ENCODE results near the gene MAP7D1. TPM values are rescaled to one million over a fixed set of nuclear protein-coding genes. Genes with fewer than 3 reads are reported as not detected.
A peak's percentile ranks its signal among the peaks of the same experiment; 100 is the strongest.

Gene MAP7D1
- total and polyA plus RNA-seq, 8 donors: 14.6 to 164 (median 41.3) TPM

DNA sequence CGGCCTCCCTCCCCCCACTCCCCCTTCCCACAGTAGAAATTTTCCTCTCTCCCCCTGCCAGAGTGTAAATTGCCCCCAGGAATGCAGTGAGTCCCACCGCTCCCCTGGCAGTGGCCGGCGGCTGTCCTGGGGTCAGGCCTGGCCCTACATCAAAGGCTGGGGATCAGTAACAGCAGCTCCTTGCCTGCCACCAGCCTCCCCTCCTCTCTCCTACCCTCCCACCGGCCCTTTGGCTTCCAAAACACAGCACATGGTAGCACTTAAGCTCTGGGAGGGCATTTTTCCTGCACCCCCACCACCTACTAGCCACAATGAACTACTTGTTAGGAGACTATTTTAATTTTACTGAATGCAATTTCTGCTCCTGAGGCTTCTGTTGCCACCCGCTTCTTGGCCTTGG, 21.9 kb upstream of the MAP7D1 start:
- TF ChIP-seq POLR2A (IDR thresholded peaks at IDR 0.05): no peak
- TF ChIP-seq, protein P1, sequence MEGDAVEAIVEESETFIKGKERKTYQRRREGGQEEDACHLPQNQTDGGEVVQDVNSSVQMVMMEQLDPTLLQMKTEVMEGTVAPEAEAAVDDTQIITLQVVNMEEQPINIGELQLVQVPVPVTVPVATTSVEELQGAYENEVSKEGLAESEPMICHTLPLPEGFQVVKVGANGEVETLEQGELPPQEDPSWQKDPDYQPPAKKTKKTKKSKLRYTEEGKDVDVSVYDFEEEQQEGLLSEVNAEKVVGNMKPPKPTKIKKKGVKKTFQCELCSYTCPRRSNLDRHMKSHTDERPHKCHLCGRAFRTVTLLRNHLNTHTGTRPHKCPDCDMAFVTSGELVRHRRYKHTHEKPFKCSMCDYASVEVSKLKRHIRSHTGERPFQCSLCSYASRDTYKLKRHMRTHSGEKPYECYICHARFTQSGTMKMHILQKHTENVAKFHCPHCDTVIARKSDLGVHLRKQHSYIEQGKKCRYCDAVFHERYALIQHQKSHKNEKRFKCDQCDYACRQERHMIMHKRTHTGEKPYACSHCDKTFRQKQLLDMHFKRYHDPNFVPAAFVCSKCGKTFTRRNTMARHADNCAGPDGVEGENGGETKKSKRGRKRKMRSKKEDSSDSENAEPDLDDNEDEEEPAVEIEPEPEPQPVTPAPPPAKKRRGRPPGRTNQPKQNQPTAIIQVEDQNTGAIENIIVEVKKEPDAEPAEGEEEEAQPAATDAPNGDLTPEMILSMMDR (IDR thresholded peaks at IDR 0.05): no peak
- no peak for TF ChIP-seq POLR2AphosphoS5 (IDR thresholded peaks at IDR 0.05)
- TF ChIP-seq EP300 (IDR thresholded peaks at IDR 0.05): no peak
- no peak for DNase-seq
- H3K27ac ChIP-seq: peak overlapping the region in 2 of 5 donors; percentile 63 to 80
- H3K4me1 ChIP-seq: peaks cover 9 to 51% (median 34%) of the 10 kb centered on the region in 4 donors
- peaks cover 20 to 33% (median 32%) of the 10 kb centered on the region in 4 donors for H3K36me3 ChIP-seq
- no peaks in the 10 kb centered on the region for H3K27me3 ChIP-seq
- WGBS, 5 donors: 68 to 76% (median 69%) methylated on average over 6 of the region's 6 CpGs
- no peak overlapping the region for H3K4me3 ChIP-seq
- intact Hi-C loops (cut with DNase I; ENCODE audit: low total_unique reads): no loop called here
- no peaks in the 10 kb centered on the region for H3K9me3 ChIP-seq

DNA sequence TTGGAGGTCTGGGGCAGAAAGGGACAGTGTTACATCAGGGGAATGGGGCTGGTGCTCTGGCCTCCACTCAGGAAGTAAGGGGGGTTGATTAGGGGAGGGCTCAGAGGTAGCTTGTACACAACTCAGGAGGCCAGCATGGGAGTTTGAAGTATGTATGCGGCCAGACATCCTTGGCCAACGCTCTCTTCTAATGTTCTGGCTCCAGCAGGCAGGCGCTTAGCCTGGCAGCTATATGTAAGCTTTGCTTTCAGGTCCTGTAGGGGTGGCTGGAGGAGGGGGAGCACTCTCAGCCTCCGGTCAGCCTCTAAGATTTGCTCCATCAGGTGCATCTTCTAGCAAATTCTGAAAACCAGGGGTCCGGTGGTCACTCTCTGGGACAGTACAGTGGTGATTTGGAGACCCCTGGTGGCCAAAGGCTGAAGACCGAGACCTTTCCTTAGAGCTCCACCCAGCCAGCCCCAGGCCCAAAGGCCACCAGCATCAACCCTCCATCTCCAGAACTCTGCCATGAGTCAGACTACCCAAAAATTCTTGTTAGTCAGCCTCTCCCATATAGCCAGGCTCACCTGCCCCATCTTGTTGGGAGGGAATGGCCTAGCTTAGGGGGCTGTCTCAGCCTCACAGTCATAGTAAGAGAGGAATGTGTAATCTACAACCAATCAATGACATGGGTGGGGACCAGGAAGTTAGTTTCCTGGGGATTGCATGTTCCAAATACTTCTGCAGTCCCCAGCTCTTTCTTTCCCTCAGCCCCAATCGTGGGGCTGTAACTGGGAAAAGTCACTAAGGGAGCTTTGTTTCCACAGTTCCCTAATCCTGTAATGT, 21.2 kb upstream of the MAP7D1 start:
- H3K27ac ChIP-seq: peak overlapping the region in 4 of 5 donors; percentile 12 to 80 (median 64)
- 53 to 61% (median 55%) methylated on average over 6 to 7 of the region's 7 CpGs for WGBS, 5 donors

DNA sequence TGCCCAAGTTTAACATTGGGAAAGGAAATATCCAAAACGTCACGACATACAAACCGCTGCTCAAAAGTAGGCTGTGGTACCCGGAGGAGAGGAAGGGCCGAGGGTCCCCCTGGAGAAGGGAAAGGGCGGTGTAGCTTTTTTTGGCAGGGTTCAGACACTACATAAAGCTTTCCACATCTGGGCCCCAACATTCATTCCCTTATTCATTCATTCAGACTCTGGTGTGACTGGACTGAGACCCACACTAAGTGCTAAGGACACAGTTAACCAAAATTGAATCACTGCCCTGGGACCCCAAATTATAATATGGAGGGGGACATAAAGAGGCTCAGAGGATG, 20.7 kb upstream of the MAP7D1 start:
- intact Hi-C loops (cut with DNase I; ENCODE audit: low total_unique reads): loop anchor here (5.0 kb wide), 1 partner anchor 38 kb away; no protein-coding TSS in a partner anchor

More for the DNA sequence above, 21.2 kb upstream of the MAP7D1 start:
- Histone ChIP-seq H3K4me3 (no peak overlapping the region), H3K9me3 (no peaks in the 10 kb centered on the region), H3K36me3 (peaks cover 24 to 40% (median 39%) of the 10 kb centered on the region in 4 donors), H3K4me1 (peaks cover 9 to 51% (median 34%) of the 10 kb centered on the region in 4 donors), H3K27me3 (no peaks in the 10 kb centered on the region)
- intact Hi-C loops (cut with DNase I; ENCODE audit: low total_unique reads): loop anchor here (5.0 kb wide), 1 partner anchor 37 kb away; no protein-coding TSS in a partner anchor
- DNase-seq: peak; percentile 55 to 81
- TF ChIP-seq POLR2AphosphoS5 (IDR thresholded peaks at IDR 0.05) (no peak), EP300 (IDR thresholded peaks at IDR 0.05) (no peak), POLR2A (IDR thresholded peaks at IDR 0.05) (no peak)
- TF ChIP-seq, protein P1 (IDR thresholded peaks at IDR 0.05): peak in 5 of 7 experiments; percentile 48 to 73 (median 69)

DNA sequence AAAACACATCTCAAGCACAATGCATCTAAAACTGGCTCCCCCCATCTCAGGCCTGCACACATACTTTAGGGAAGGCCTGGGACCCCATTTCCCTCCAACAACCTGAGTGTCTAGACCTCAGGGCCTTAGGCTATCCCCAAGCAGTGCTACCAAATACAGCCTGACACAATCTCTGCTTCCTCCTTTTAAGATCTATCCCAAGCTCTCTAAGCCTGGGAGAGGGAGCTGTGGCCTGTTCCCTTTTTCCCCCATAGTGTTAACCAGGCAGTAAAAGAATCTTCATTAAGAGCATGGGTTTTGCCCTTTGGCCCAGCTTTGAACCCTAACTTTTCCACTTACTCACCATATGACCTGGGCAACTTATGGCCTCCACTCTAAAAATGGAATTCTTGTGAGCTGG, 20.2 kb upstream of the MAP7D1 start:
- DNase-seq: no peak
- peaks cover 17 to 60% (median 37%) of the 10 kb centered on the region in 4 donors for H3K4me1 ChIP-seq
- H3K36me3 ChIP-seq: peaks cover 24 to 47% (median 45%) of the 10 kb centered on the region in 4 donors
- H3K27ac ChIP-seq: peak overlapping the region in 4 of 5 donors; percentile 62 to 80 (median 64)
- H3K27me3 ChIP-seq: no peaks in the 10 kb centered on the region
- no peaks in the 10 kb centered on the region for H3K9me3 ChIP-seq
- intact Hi-C loops (cut with DNase I; ENCODE audit: low total_unique reads): loop anchor here (5.0 kb wide), 1 partner anchor 38 kb away; no protein-coding TSS in a partner anchor
- H3K4me3 ChIP-seq: no peak overlapping the region
- TF ChIP-seq POLR2A (IDR thresholded peaks at IDR 0.05) (no peak), EP300 (IDR thresholded peaks at IDR 0.05) (no peak), POLR2AphosphoS5 (IDR thresholded peaks at IDR 0.05) (no peak)
- TF ChIP-seq, protein P1 (IDR thresholded peaks at IDR 0.05): no peak

More for the DNA sequence above, 20.7 kb upstream of the MAP7D1 start:
- no peaks in the 10 kb centered on the region for H3K27me3 ChIP-seq
- 62 to 69% (median 65%) methylated on average over 6 of the region's 6 CpGs for WGBS, 5 donors
- H3K4me1 ChIP-seq: peaks cover 12 to 56% (median 35%) of the 10 kb centered on the region in 4 donors
- TF ChIP-seq EP300 (IDR thresholded peaks at IDR 0.05) (no peak), POLR2AphosphoS5 (IDR thresholded peaks at IDR 0.05) (no peak), POLR2A (IDR thresholded peaks at IDR 0.05) (no peak)
- TF ChIP-seq, protein P1 (IDR thresholded peaks at IDR 0.05): no peak
- H3K9me3 ChIP-seq: no peaks in the 10 kb centered on the region
- H3K36me3 ChIP-seq: peaks cover 24 to 46% (median 45%) of the 10 kb centered on the region in 4 donors
- peak overlapping the region in 4 of 5 donors; percentile 62 to 80 (median 64) for H3K27ac ChIP-seq
- DNase-seq: no peak
- H3K4me3 ChIP-seq: no peak overlapping the region

All from stomach (tissue), 9 donors.